Stimulated activated CD4-positive, alpha-beta T cell treated with anti-CD3 and anti-CD28 coated beads, Interleukin-15, amount 100 ng/mL, for 24 hours (primary cell): ENCODE results near the gene SOCS6.
"Not testable (repeated sequence)": the region's sequence is repeated elsewhere in the genome, so short reads cannot be mapped to it uniquely, and the experiment has no call there.

Experiments used
- DNase-seq: peaks from one replicate; pipeline ENCODE4 v3.0.0-alpha.2; 2020

Gene SOCS6, protein sequence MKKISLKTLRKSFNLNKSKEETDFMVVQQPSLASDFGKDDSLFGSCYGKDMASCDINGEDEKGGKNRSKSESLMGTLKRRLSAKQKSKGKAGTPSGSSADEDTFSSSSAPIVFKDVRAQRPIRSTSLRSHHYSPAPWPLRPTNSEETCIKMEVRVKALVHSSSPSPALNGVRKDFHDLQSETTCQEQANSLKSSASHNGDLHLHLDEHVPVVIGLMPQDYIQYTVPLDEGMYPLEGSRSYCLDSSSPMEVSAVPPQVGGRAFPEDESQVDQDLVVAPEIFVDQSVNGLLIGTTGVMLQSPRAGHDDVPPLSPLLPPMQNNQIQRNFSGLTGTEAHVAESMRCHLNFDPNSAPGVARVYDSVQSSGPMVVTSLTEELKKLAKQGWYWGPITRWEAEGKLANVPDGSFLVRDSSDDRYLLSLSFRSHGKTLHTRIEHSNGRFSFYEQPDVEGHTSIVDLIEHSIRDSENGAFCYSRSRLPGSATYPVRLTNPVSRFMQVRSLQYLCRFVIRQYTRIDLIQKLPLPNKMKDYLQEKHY

DNA sequence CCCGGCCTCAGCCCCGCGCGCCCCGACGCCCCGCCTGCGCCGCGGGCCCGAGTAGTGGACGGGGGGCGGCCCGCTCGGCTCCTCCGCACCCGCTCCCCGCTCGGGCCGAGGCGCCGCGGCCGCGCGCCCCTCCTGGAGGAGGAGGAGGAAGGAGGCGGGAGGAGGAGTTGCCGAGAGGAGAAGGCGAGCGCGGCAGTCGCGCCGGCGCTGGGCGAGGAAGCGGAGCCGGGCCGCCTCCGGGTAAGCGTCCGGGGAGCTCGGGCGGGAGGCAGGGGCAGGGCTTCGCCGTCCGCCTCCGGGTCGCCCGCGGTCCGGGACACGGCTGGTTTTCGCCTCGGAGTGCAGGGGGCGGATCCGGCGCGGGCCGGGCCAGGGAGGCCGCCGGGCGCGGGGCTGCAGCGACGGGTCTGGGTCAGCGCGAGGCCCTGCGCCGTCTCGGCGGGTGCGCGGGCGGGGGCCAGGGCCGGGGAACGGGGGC lies at the start of gene SOCS6:
TSS of gene SOCS6 (plus strand) at position 195 of the 478 bp plus-strand sequence. CDS start 35,624 bp downstream, outside the sequence.
- DNase-seq = peak; percentile 64

GRCh38 chr18:70243131-70243929 lies 45.5 kb upstream of the SOCS6 start:
- DNase-seq = no peak

DNA sequence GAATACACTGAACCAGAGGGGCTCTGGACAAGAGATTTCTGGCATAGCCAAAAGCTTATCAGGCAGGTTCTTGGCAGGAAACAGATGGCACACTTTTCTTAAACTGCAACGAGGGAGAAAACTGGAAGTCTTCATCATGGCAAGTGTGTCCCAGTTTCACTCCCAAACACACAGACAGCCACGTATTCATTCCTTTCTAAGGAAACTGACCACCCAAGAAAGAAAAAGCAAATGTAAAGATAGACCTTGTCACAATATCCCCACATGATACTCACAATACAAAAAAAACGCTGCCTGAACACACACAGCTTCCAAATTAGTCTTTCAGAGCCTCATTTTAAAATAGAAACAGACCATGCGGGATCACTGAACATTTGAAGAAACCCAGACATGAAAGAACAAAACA lies 42.8 kb upstream of the SOCS6 start:
- DNase-seq = no peak

DNA sequence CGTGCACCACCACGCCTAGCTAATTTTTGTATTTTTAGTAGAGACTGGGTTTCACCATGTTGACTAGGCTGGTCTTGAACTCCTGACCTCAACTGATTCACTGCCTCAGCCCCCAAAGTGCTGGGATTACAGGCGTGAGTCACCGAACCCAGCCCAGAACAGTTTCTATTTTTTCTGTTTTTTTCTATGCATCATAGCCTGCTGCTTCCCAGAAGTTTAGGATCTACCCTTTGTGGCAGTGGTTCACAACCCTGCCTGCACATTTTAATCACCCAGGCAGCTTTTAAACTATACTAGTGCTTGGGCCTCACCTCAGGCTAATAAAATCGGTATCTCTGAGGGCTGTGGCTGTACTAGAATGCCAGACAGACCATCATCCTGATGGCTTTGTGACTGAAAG lies 39.7 kb upstream of the SOCS6 start:
- DNase-seq = no peak

- DNase-seq = not testable (repeated sequence)
These were observed 39.0 kb upstream of the SOCS6 start for GRCh38 chr18:70249861-70250260.

DNA sequence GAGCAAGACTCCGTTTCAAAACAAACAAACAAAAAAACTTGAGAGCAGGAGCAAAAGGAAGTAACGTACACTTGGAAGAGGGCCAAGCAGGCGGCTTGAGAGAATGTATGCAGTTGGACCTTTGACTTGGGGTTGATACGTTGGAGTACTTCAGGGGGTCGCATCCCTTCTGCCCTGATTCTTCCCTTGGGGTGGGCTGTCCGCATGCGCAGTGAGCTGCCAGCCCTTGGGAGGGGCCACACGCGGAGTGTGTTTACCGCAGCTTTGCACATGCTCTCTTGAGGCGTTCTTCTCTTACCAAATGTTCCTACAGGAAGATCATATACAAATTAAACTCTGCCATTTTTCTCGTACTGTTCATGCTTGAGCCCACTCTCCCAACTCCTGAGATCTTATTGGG lies 38.1 kb upstream of the SOCS6 start:
- no peak for DNase-seq

DNA sequence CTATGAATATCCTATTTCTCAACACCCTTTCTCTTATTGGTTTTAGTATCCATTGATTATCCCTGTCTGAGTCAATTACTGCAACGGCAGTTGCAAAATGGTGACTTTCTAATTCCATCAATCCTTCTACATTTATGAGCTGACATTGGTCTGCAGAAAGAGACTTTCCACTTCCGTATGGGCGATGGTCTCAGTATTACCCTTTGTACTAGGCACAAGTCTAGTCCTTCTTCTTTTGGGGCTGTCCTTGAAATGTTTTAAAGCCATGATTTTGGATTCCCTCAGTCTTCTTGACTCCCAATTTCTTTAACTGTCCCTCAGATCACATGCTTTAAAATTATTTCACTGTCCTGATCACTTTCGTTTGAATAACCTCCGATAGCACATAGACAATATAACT lies 32.7 kb upstream of the SOCS6 start:
- DNase-seq = no peak

DNA sequence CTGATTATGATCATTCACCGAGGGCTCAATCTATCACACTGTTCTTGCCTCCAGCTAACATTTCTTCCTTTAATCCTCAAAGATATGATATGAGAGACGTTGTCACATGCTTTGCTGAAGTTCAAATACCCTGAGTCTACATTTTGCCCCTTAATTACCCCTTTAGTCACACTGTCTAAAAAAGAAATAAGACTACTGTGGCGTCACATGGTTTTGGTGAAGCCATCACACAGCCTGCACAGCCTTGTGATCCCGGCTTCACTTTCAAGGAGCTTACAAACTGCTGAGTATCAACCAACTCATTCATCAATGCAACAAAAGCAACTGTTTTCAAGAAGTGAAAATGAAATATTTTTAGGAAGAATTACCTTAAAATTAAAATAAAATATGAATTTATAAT lies 31.9 kb upstream of the SOCS6 start:
- no peak for DNase-seq

DNA sequence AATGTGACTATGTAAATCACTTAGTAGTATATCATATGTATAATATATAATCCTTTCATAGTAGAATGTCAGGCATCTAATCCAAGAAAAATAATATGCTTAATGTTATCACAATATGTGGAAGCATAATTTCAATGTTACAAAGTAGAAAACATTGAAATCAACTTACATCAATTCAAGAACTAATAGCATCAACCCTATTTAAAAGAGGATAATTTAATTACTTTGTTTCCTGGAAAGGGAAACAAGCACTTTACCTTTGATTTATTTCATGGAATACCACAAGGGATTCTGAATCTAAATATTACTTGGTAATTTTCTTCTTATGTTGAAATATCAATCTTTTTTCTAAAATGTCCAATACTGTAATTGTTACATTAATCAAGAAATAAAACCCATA lies 30.6 kb upstream of the SOCS6 start:
- no peak for DNase-seq

DNA sequence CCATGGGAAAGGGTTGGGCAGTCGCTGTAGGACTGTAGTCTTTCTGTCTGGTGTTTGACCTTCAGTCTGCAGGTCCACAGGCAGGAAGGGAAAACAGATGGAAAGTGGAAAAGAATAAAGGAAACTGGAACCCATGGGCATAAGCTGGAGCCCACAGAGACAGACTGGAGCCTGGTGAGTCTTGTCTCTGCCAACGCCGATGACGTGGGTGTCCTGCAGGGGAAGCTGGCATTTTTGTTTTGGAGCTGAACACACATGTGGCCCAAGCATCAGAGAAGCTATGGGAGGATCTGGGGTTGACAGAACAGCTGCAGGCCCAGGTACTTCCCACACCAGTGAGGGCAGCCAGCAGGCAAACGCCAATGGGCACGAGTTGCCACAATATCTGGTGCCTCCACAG lies 28.2 kb upstream of the SOCS6 start:
- no peak for DNase-seq

DNA sequence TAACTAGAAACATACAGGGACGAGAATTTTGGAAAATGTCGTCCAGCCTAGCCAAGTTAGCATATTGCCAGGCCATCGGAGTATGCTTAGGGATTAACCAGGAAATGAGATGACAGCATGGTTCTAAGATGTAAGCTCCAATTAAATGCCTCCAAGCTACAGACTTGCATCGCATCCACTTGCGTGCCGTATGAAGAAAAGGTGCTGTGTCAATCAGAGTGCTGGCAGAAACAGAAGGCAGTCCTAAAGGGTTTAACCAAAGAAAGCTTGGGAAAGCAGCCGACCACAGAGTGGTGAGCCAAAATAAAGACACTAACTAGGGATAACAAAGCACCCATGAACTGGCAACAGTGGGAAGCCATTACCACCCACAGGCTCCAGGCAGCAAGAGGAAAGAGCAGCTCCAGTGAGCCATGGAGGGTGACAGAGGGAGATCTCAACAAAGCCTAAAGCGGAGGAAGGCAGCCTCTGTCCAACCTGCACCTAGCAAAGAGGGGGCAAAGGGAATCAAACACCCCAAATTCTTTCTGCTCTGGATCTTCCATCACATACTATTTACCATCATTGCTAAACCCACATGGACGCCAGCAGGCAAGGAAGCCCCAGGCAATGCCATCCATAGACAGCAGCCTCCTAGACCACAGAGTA lies 27.6 kb upstream of the SOCS6 start:
- no peak for DNase-seq

DNA sequence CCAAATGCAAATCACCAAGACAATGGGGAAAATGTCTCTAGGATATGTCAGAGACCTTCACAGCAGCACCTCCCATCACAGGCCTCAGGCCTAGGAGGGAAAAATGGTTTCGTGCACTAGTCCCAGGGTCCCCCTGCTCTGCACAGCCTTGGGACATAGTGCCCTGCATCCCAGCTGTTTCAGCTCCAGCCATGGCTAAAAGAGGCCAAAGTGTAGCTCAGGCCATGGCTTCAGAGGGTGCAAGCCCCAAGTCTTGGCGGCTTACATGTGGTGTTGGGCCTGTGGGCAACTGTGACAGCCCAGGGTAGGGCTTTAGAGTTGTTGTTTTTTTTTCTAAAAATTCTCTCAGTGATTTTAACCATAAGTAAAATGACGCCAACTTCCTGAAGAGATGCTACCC lies 25.5 kb upstream of the SOCS6 start:
- DNase-seq = no peak

DNA sequence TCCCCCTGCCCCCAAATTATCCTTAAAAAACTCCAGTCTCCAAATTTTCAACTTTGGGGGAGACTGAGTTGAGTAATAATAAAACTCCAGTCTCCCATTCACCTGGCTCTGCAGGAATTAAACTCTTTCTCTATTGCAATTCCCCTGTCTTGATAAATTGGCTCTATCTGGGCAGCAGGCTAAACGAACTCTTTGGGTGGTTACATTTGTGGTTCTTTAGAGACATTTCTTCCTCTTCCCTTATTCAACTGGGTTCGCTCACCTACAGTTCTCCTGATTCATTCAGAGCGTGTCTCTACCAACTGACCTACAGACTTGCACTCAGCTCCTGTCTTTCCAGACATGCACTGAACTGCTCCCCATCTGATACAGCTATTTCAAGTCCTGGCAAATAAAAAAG lies 17.1 kb upstream of the SOCS6 start:
- DNase-seq = no peak

DNA sequence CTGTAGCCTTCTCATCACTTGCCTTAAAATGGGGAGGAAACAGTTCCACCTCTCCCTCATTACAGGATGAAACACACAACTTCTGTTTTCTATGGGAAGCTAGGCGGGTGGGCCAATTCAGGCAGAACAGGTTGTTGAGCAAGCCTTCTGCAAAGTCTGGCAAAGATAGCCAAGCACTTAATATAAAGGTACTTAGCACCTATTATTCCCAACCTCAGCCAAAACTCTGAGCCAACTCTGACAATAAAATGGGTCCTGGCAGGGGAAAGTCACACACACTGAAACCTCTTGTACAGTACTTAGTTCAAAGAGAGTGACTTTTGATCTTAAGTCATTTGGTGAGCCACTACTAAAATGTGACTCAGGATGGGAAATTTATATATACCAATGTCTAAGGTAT lies 15.8 kb upstream of the SOCS6 start:
- no peak for DNase-seq

DNA sequence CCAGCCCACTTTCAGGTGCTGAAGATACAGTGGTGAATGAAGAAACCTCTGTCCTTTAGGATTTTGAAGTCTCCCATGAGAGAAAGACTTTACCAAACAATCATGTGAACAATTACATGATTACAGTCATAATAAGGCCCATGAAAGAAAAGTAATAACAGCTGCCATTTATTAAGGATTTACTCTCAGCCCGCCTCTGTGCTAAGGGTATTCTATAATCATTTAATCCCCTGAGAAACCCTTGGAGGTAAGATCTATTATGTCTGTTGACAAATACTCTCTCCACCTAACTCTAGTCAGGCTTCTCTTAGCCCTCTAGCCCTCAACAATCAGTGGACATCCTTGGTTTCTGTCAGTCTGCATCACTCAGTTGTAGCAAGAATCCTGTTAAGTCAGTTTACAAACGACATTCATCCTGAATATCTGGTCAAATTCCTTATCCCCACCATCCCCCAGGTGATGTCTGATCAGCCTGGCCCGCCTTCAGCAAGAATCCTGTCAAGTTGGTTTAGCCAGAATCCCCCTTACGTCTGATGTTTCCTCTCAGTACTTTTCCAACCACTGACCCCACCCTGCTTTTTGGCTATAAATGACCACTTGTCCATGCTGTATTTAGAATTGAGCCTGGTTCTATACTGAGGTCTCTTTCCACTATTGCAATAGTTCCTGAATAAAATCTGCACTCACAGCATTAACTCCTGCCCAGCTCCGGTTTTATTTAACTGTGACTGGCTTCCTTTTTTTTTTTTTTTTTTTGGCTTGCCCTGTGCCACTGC lies 12.2 kb upstream of the SOCS6 start:
- no peak for DNase-seq

GRCh38 chr18:70279470-70279869 lies 9.4 kb upstream of the SOCS6 start:
- DNase-seq = no peak

- DNase-seq = no peak
These were observed 8.6 kb upstream of the SOCS6 start for GRCh38 chr18:70280007-70280925.

DNA sequence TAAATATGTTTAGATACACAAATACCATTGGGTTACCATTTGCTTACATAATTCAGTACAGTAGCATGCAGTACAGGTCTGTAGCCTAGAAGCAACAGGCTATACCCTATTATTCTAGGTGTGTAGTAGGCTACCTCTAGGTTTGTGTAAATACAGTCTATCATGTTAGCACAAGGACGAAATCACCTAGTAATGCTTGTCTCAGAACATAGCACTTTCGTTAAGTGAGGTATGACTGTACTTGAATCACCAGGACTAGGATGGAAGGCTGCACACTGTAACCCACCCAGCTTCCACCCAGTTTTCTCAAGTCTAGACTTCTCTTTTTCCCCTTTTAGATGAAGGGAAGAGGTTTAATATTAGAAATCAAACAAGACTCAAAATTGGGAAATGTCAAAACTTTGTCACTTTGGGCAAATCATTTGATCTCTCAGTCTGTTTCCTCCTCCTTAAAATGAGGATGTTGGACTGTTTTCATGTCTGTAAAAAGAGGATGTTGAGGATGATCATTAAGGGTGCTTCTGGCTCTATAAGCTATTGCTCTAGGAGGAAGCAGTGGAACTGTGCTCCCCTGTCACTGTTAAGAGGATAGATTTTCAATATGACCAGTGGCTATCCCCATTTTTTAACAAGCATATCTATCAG lies 3.7 kb upstream of the SOCS6 start:
- no peak for DNase-seq

GRCh38 chr18:70287731-70288130 lies 1.1 kb upstream of the SOCS6 start:
- no peak for DNase-seq

DNA sequence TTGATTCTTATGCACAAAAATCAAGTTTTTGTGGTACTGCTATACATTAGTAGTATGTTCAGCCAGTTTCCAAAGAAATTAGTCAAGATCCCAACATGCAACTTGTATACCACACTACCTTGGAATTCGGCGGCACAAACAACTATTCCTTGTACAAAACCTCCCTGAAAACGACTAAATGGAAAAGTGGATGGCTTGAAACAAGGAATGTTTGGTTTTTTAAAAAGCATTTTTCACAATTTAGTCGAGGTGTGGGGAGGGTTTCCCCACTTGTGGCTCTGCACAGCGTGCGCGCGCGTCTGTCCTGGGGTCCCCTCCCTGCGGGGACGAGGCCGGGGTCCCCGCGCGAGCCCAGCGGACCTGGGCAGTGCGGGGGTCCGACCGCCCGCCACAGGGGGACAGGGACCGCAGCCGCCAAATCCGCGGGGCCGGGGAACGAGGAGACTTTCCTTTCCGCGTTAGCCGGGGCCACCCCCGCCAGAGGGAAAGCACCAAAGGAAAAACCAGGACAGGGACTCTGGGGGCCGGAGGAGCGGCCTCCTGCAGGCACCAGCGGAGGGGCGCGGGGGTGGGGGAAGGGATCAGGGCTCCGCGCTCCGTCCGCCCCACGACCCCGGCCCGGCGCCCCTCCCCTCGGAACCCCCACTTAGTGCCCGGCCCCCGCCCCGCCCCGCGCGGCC lies 534 bp upstream of the SOCS6 start:
- peak; percentile 16 for DNase-seq
